Subcutaneous adipose tissue (tissue), 4 donors: ENCODE measurements around the gene DCBLD1. TPM values are rescaled to one million over a fixed set of nuclear protein-coding genes. Genes with fewer than 3 reads are reported as not detected.

ENCODE experiments used
- total RNA-seq, 4 donors: library from RNA; depleted of rRNA; stranded (reverse); fragments of >200 nt; gene quantifications; one replicate each; pipeline ENCODE4 v1.1.0, GENCODE V29; 2016
- TF ChIP-seq, protein P1 (sequence below): fragments of 450-650 bp; IDR thresholded peaks from one replicate; pipeline ENCODE4 v1.5.1; 2016; ENCODE audit warnings: low read depth, mild to moderate bottlenecking, control low read depth, antibody characterized with exemption, moderate library complexity

DCBLD1 gene
- total RNA-seq: 10 to 100 TPM in 3 of 4 donors, 1 to 10 TPM in 1; 8.8 to 22.2 (median 18.6) TPM

DNA sequence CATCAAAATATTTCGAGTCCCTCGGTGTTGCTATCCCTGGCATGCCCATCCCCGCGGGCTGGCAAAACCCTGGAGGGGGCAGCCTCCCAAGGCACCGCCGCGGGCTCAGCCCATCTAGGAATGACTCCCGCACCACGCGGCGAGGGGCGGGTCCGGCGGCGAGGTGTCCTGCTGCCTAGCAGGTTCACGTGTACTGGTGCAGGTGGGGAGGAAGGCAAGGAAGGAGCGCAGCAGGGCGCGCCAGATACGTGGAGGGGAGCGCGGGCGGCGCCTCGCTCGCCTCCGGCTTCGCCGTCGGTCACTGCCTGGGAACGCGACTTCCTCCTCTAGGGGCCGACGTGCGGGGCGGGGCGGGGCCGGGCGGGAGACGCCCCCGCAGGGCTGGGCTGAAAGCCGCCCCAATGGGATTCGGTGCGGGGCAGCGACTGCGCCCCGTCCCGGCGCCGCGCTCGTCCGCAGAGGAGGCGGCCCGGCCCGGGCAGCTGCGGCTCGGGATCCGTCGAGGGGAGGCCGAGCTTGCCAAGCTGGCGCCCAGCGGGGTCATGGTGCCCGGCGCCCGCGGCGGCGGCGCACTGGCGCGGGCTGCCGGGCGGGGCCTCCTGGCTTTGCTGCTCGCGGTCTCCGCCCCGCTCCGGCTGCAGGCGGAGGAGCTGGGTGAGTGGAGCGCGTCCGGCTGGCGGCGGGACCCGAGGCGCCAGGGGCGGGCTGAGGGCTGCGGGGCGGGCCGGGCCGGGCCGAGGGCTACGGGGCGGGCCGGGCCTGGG, at the start of gene DCBLD1:
Gene DCBLD1 (plus strand): TSS at position 435 of the 764 bp plus-strand sequence. CDS start 108 bp downstream, at position 543.
- TF ChIP-seq, protein P1, sequence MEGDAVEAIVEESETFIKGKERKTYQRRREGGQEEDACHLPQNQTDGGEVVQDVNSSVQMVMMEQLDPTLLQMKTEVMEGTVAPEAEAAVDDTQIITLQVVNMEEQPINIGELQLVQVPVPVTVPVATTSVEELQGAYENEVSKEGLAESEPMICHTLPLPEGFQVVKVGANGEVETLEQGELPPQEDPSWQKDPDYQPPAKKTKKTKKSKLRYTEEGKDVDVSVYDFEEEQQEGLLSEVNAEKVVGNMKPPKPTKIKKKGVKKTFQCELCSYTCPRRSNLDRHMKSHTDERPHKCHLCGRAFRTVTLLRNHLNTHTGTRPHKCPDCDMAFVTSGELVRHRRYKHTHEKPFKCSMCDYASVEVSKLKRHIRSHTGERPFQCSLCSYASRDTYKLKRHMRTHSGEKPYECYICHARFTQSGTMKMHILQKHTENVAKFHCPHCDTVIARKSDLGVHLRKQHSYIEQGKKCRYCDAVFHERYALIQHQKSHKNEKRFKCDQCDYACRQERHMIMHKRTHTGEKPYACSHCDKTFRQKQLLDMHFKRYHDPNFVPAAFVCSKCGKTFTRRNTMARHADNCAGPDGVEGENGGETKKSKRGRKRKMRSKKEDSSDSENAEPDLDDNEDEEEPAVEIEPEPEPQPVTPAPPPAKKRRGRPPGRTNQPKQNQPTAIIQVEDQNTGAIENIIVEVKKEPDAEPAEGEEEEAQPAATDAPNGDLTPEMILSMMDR: no peak

DNA sequence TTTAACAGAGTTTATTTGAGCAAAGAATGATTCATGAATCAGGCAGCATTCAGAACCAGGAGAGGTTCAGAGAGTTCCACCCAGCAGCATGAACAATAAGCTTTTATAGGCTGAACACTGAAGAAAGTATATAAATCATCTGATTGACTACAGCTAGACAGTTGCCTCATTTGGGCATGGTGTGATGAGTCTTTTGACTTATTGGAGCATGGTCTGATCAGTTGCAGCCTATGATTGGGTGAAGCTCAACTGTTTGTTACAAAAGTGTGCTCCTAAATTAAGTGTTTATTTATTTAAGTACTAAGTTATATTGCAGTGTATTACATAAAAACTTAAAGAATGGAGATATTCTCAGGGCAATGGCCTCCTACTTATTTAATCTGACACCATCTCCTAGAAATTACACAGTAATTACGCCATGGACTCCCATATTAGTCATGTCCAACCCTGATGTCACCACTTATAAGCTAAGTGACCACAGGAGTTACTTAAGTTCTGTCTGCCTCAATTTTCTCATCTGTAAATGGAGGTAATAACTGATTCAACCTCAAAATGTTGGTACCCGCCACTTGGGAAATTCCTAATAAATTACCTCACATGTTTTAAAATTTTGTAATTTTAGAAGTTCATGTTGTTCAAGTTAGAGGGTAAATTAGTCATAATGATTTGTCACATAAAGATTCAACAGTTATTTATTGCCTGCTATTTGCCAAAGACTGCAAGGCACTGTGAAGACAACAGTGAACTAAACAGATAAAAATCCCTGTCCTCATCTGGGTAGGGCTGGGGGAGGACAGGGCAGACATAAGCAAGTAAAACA, 41.6 kb upstream of the DCBLD1 start:
- TF ChIP-seq, protein P1: no peak

DNA sequence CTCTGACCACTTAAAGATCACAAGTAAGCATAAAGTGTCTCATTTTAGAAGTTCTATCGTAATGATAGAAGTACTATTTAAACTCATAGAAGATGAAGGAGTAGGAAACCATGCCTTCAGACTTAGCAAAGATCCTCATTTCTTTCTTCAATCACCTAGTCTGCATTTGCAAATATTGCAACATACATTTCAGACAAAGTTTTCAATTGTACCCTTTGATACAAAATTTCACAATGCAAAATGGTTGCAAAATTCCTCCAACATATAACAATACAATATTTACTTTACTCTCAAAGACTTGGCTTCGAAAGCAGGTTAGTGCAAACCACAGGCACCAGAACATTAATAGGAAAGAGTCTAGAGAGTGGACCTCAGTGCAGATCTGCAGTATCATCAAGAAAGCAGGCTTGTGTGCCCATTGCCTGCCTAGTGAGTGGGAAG, 40.6 kb upstream of the DCBLD1 start:
- TF ChIP-seq, protein P1: no peak

DNA sequence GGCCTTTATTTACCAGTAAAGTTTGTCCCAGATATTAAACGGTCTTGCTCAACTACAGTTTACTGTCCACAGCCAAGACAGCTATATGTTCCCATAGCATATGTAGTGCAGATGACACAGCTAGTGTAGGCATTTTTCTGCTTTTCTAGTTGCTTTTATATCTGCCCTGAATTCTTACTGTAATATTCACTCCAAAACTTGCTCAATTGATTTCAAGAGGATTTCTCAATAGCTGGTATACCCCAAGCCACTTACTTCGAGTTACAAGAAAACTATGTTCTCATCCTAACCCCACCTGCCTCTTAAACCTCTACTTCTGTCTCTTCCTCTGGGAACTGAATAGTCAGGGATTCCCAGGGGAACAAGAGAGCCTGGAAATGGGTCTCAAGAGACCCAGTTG, 37.9 kb upstream of the DCBLD1 start:
- TF ChIP-seq, protein P1: no peak

DNA sequence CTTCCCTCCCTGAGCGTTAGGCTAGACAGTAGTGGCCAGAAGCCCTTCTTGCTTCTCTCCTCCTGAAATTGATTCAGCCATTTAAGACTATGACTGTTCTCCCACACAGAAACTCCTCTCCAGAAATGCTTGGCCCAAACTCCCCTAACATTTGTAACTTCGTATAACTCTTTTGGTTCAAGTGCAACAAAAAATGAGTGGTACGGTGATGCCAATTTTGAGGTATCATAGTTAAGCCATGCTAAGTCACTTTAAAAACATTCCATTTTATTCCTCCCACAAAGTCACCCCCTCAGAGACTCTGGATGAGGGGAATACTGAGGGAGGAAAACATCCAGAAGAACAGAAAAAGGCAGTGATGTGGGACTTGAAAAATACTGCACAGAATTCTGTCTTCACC, 35.6 kb upstream of the DCBLD1 start:
- TF ChIP-seq, protein P1: no peak

DNA sequence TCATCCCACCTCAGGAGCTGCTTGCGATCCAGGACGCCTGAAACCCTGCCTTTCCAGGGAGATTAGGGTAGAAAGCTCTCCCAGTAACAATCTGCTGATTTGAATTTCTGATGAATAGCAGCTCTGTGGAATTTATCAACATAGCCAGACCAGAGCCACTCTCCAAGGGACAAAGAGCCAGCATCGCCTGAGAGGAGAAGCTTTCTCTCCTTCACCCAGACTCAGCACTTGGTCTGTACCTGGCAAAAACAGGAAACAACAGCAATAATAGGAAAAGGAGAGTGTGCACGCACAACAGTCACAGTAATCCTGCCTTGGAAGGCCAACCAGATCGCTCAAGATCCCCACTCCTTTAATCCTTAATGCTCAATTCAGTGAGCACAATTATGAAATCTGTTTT, 34.5 kb upstream of the DCBLD1 start:
- TF ChIP-seq, protein P1: no peak
